Right lobe of liver (tissue), 6 donors: ENCODE measurements around the gene CPXM2. TPM values are rescaled to one million over a fixed set of nuclear protein-coding genes. Genes with fewer than 3 reads are reported as not detected.

Source experiments
- ATAC-seq, 4 donors: fragments of 200-7000 bp; cut with Tn5 transposase; one replicate each; pipeline ENCODE4 v1.9.1; 2020; ENCODE audit warnings: mild to moderate bottlenecking in 4 of 4, moderate library complexity in 4 of 4
- DNase-seq, 3 donors: peaks; one replicate each; pipeline ENCODE4 v3.0.0-alpha.2; 2020
- H3K27ac ChIP-seq, 3 donors: fragments of 200-600 bp; one replicate each; pipeline ENCODE4 v1.8.0; 2022
- H3K27me3 ChIP-seq, 2 donors: fragments of 200-600 bp; one replicate each; pipeline ENCODE4 v1.8.0; 2022
- H3K36me3 ChIP-seq, 4 donors: fragments of 200-600 bp; sonication (generic) in 1 of 4; one replicate each; pipeline versions ENCODE4 v1.5.1 to v1.8.0; 2017 to 2022; ENCODE audit warnings: control low read depth in 1 of 4
- H3K4me1 ChIP-seq, 4 donors: fragments of 200-600 bp; sonication (generic) in 1 of 4; one replicate each; pipeline versions ENCODE4 v1.5.1 to v1.8.0; 2017 to 2022; ENCODE audit warnings: control low read depth in 1 of 4
- H3K4me3 ChIP-seq, 3 donors: fragments of 200-600 bp; one replicate each; pipeline ENCODE4 v1.8.0; 2022
- H3K9me3 ChIP-seq, 4 donors: fragments of 200-600 bp; sonication (generic) in 1 of 4; one replicate each; pipeline versions ENCODE4 v1.5.1 to v1.8.0; 2017 to 2022; ENCODE audit warnings: control low read depth in 1 of 4
- POLR2A ChIP-seq: fragments of 450-650 bp; IDR thresholded peaks from one replicate; pipeline ENCODE4 v1.6.1; 2017; ENCODE audit warnings: antibody characterized with exemption, mild to moderate bottlenecking
- WGBS: methylation state at CpG from one replicate; pipeline ENCODE4 v1.1.6; 2018; ENCODE audit warnings: low coverage, low lambda C conversion rate; ENCODE audit not compliant: insufficient coverage; ENCODE audit errors: missing lambda C conversion rate; 5-methylcytosine and 5-hydroxymethylcytosine counted together
- intact Hi-C, 2 donors: fragments of 100-400 bp; cut with DNase I; formaldehyde crosslinking; loops; one replicate each; pipeline versions ENCODE4 v1.11.2 to v1.14.1; 2022
- total RNA-seq, 6 experiments: library from RNA; depleted of rRNA in 2 of 6; stranded (reverse); fragments of >200 nt in 2 of 6; fragmentation: NEBNext Ultra II Directional in 3 of 6; extraction: Animal tissue kit (Norgen Biotek cat#: 25700) in 3 of 6; gene quantifications; one replicate each; pipeline versions ENCODE4 v1.1.0 to v1.2.4, GENCODE V29; 2016 to 2023
- TF ChIP-seq, protein P1 (sequence below), 4 donors: fragments of 200-600 bp in 3 of 4; fragments of 450-650 bp in 1 of 4; IDR thresholded peaks; one replicate each; pipeline versions ENCODE4 v1.5.1 to v1.8.0; 2016 to 2022; ENCODE audit warnings: antibody characterized with exemption in 4 of 4, mild to moderate bottlenecking in 2 of 4
- donor health status: DM: no; HTN: yes; CAD: no.
- donor health status: DM: no; HTN: no; CAD: no.
- donor health status: DM: no; HTN: no; CAD: no.
- donor health status: DM: no; HTN: yes; CAD: no.
- donor health status: DM: no; HTN: yes; CAD: no.

CPXM2 gene
- total RNA-seq, 6 experiments from 2014 or later: 0.29 to 2.6 (median 0.69) TPM

DNA sequence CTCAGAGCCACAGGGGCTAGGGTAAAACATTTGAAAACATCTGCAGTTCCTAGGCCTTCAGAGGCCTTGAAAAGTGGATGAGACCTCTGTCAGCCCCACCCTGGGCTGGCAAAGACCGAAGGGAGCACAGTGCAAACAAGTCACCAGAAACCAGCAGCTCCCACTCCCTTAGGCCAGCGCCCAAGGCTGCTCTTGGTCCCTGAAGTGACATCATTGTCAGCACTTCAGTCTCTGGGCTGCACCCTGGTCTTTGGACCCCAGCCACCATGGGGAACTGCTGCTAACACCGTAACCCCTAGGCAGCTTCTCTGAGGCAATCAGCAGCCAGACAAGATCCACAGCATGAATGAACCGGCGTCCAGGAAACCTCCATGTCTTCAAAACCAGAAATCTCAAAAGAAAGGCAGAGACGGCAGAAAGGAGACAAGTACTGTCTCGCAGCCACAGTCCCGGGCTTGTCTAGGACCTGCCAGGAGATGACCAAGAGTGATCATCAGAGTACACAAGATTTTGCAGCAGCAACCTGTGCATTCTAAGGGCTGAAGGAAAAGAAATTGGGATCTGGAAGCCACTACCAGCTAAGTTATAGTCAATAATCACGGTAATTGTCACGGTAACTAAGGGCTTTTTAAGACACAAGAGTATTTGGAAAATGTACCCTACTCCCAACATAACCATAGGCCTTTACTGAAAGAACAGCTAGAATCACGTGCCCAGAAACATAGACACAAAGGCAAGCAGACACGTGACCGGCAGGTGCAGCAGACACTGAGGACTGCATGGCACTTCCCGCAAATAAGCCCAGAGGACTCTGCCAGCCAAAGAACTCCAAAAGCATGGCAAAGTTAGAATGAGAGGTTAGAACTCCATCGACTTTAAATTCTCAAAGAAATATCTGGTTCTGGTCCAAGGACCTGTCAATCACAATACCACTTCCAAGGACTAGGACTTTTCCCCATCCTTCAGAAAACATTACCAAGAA lies 23.3 kb downstream of the CPXM2 start:
- Histone ChIP-seq H3K4me3 (no peak overlapping the region), H3K36me3 (no peaks in the 10 kb centered on the region), H3K9me3 (no peaks in the 10 kb centered on the region), H3K27me3 (no peaks in the 10 kb centered on the region), H3K4me1 (no peaks in the 10 kb centered on the region), H3K27ac (no peak overlapping the region)
- DNase-seq: peak in 1 of 3 donors; percentile 3
- TF ChIP-seq POLR2A: no peak
- TF ChIP-seq, protein P1, sequence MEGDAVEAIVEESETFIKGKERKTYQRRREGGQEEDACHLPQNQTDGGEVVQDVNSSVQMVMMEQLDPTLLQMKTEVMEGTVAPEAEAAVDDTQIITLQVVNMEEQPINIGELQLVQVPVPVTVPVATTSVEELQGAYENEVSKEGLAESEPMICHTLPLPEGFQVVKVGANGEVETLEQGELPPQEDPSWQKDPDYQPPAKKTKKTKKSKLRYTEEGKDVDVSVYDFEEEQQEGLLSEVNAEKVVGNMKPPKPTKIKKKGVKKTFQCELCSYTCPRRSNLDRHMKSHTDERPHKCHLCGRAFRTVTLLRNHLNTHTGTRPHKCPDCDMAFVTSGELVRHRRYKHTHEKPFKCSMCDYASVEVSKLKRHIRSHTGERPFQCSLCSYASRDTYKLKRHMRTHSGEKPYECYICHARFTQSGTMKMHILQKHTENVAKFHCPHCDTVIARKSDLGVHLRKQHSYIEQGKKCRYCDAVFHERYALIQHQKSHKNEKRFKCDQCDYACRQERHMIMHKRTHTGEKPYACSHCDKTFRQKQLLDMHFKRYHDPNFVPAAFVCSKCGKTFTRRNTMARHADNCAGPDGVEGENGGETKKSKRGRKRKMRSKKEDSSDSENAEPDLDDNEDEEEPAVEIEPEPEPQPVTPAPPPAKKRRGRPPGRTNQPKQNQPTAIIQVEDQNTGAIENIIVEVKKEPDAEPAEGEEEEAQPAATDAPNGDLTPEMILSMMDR (IDR thresholded peaks at IDR 0.05): no peak
- intact Hi-C loops: no loop called here
- 53% methylated on average over 13 of the region's 15 CpGs for WGBS
- no peak for ATAC-seq

DNA sequence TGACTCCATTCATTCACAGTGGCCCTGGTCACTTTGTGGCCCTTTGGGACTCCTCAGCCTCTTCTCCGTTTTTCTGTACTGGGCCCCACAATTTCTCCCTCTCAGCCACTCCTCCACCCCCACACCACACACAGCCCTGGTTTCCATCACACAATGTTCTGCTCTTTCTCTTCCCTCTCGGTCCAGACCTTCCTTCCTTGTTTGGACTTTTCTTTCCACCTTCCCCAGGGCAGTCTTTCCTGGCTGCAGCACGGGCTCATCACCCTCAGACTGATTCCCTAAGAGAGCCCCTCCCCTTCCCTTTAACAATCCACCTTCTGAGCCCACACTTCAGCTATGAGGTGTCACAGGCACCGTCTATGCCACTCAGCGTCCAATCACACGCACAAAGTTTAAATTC lies 25.7 kb downstream of the CPXM2 start:
- Histone ChIP-seq H3K27me3 (no peaks in the 10 kb centered on the region), H3K4me1 (no peaks in the 10 kb centered on the region), H3K9me3 (no peaks in the 10 kb centered on the region), H3K36me3 (no peaks in the 10 kb centered on the region), H3K4me3 (no peak overlapping the region), H3K27ac (no peak overlapping the region)
- TF ChIP-seq, protein P1 (IDR thresholded peaks at IDR 0.05): no peak
- no peak for TF ChIP-seq POLR2A
- ATAC-seq (no peak), DNase-seq (no peak)
- WGBS: 47% methylated on average over 6 of the region's 6 CpGs
- intact Hi-C loops: no loop called here

DNA sequence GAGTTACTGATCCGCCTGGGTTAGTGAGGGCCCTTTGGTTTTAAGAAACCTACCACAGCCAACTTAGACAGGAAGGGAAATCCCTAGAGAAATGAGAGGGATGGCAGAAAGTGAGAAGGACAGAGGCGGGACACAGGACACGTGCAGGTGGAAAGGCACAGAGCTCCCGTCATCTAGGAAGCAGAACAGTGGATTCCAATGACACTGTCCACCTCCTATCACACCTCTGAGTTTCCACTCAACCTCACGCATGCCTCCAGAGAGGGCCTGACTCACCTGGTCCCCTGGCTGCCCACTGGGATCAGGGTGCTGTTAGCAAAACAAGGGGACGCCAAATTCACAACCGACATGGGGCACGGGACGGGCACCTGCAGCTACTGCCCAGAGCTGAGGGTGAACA lies 26.3 kb downstream of the CPXM2 start:
- DNase-seq: no peak
- intact Hi-C loops: no loop called here
- Histone ChIP-seq H3K9me3 (no peaks in the 10 kb centered on the region), H3K4me1 (no peaks in the 10 kb centered on the region), H3K4me3 (no peak overlapping the region), H3K27me3 (no peaks in the 10 kb centered on the region), H3K27ac (no peak overlapping the region), H3K36me3 (no peaks in the 10 kb centered on the region)
- no peak for TF ChIP-seq POLR2A
- TF ChIP-seq, protein P1 (IDR thresholded peaks at IDR 0.05): no peak
- WGBS: 59% methylated on average over 2 of the region's 9 CpGs
- ATAC-seq: no peak

DNA sequence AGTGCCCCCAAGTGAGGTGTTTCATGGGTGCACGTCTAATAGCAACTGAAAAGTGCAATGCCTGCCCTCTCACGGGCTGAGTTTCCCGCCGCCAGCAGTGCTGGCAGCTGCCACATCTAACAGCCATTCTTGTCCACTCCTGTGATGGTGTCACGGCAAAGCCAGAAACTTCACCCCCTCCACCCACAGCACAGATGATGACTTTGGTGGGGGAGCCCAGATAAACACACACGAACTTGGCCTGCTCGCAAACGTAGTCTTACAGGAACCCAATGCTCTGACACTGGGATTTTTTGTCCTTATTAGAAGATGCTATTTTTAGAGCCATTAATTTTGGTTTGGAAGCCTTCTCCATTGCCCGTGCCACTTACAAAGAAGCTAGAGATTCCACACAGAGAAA lies 26.7 kb downstream of the CPXM2 start:
- no peak overlapping the region for H3K27ac ChIP-seq

More for the DNA sequence above, 26.7 kb downstream of the CPXM2 start:
- H3K36me3 ChIP-seq: no peaks in the 10 kb centered on the region
- H3K4me1 ChIP-seq: no peaks in the 10 kb centered on the region
- H3K27me3 ChIP-seq: no peaks in the 10 kb centered on the region
- H3K4me3 ChIP-seq: no peak overlapping the region
- intact Hi-C loops: no loop called here
- TF ChIP-seq POLR2A: no peak
- TF ChIP-seq, protein P1 (IDR thresholded peaks at IDR 0.05): no peak
- WGBS: 46% methylated on average over 7 of the region's 9 CpGs
- DNase-seq: no peak
- H3K9me3 ChIP-seq: no peaks in the 10 kb centered on the region
- ATAC-seq: no peak
